GM21786 (cell line): ENCODE results near the gene RPS10.
"Not testable (repeated sequence)": the region's sequence is repeated elsewhere in the genome, so short reads cannot be mapped to it uniquely, and the experiment has no call there.

Source experiments
- ATAC-seq: cut with Tn5 transposase; IDR thresholded peaks from one replicate; pipeline ENCODE4 v1.9.1; 2021; ENCODE audit not compliant: unreplicated experiment

Gene RPS10

GRCh38 chr6:34374069-34374468, 51.8 kb downstream of the RPS10 start:
- ATAC-seq, result no peak

- no peak for ATAC-seq
Observed at GRCh38 chr6:34373511-34373910, 52.4 kb downstream of the RPS10 start.

- not testable (repeated sequence) for ATAC-seq
Observed at GRCh38 chr6:34371865-34372264, 54.0 kb downstream of the RPS10 start.

GRCh38 chr6:34370361-34370760, 55.5 kb downstream of the RPS10 start:
- ATAC-seq, result no peak

GRCh38 chr6:34369385-34369784, 56.5 kb downstream of the RPS10 start:
- no peak for ATAC-seq
